Lower leg skin (tissue), 4 donors: Measurements from ENCODE around the gene TSPAN31. TPM values are rescaled to one million over a fixed set of nuclear protein-coding genes. Genes with fewer than 3 reads are reported as not detected.
"Not testable (repeated sequence)": the region's sequence is repeated elsewhere in the genome, so short reads cannot be mapped to it uniquely, and the experiment has no call there.

Experiments used
- DNase-seq, 2 donors: peaks; one replicate each; pipeline ENCODE4 v3.0.0-alpha.2; 2019; ENCODE audit warnings: low spot score in 2 of 2
- H3K4me3 ChIP-seq: fragments of 200-600 bp; sonication (generic); 2 replicates; pipeline ENCODE4 v1.5.1; 2017; ENCODE audit warnings: mild to moderate bottlenecking, low read depth; ENCODE audit not compliant: poor library complexity, severe bottlenecking
- CTCF ChIP-seq, 3 donors: fragments of 450-650 bp; IDR thresholded peaks; one replicate each; pipeline ENCODE4 v1.5.1; 2016; ENCODE audit warnings: antibody characterized with exemption in 3 of 3, mild to moderate bottlenecking in 3 of 3, moderate library complexity in 2 of 3
- POLR2A ChIP-seq, 2 donors: fragments of 450-650 bp; IDR thresholded peaks; one replicate each; pipeline ENCODE4 v1.6.1; 2016 to 2017; ENCODE audit warnings: antibody characterized with exemption in 2 of 2, mild to moderate bottlenecking in 1 of 2, moderate library complexity in 1 of 2
- WGBS, 2 donors: methylation state at CpG; one replicate each; pipeline ENCODE4 v1.1.5; 2018; 5-methylcytosine and 5-hydroxymethylcytosine counted together
- intact Hi-C: fragments of 100-400 bp; cut with DNase I; formaldehyde crosslinking; loops from one replicate; pipeline ENCODE4 v1.15.0; 2023; ENCODE audit warnings: low total_unique reads
- total RNA-seq, 4 donors: library from RNA; depleted of rRNA; stranded (reverse); fragments of >200 nt; gene quantifications; one replicate each; pipeline ENCODE4 v1.1.0, GENCODE V29; 2016

The TSPAN31 gene
- total RNA-seq, 4 donors from 2014 or later, result 44.9 to 76.4 (median 54.7) TPM

- intact Hi-C loops, result no loop called here
- TF ChIP-seq POLR2A (IDR thresholded peaks at IDR 0.05) (no peak), CTCF (IDR thresholded peaks at IDR 0.05) (no peak)
- 82 to 91% methylated on average over 3 of the region's 3 CpGs for WGBS, 2 donors
- no peak for DNase-seq
- no peak overlapping the region for H3K4me3 ChIP-seq
Measured at GRCh38 chr12:57707250-57707649, 37.6 kb upstream of the TSPAN31 start.

GRCh38 chr12:57708296-57708695 lies 36.5 kb upstream of the TSPAN31 start:
- H3K4me3 ChIP-seq, result no peak overlapping the region
- DNase-seq, result no peak
- 94 to 100% methylated on average over 2 of the region's 2 CpGs for WGBS, 2 donors
- intact Hi-C loops, result no loop called here
- TF ChIP-seq POLR2A (IDR thresholded peaks at IDR 0.05) (no peak), CTCF (IDR thresholded peaks at IDR 0.05) (no peak)

DNA sequence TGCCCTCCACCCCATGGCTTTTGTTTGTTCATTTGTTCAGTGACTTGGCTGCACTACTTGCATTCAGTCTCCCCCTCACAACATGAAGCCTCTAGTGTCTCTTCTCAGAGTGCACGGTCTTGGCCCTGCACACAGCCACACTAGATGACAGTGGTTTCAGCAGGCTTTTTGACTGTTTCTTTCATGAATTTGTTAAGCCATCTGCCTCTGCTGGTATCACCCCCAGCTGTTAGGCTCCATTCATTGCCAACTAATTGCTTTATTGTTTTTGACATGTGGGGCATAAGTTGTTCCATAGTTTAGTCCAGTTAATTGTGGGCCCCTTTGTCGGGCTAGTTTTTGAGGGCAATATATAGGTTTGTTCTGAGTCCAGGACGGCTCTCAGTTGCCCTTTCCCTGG lies 32.1 kb upstream of the TSPAN31 start:
- intact Hi-C loops, result no loop called here
- 91 to 96% methylated on average over 3 of the region's 3 CpGs for WGBS, 2 donors

GRCh38 chr12:57713209-57713608 lies 31.6 kb upstream of the TSPAN31 start:
- no peak for TF ChIP-seq CTCF (IDR thresholded peaks at IDR 0.05)
- no peak for TF ChIP-seq POLR2A (IDR thresholded peaks at IDR 0.05)
- intact Hi-C loops, result no loop called here
- DNase-seq, result no peak
- WGBS, 2 donors, result 81 to 93% methylated on average over 5 of the region's 5 CpGs
- no peak overlapping the region for H3K4me3 ChIP-seq

More for the DNA sequence above, 32.1 kb upstream of the TSPAN31 start:
- no peak overlapping the region for H3K4me3 ChIP-seq
- DNase-seq, result no peak
- TF ChIP-seq POLR2A (IDR thresholded peaks at IDR 0.05) (no peak), CTCF (IDR thresholded peaks at IDR 0.05) (no peak)

- WGBS, 2 donors, result 94 to 96% methylated on average over 6 of the region's 6 CpGs
- intact Hi-C loops, H3K4me3 ChIP-seq, DNase-seq: not testable (repeated sequence)
Measured at GRCh38 chr12:57715036-57715748, 29.6 kb upstream of the TSPAN31 start.

- 96% methylated on average over 12 of the region's 12 CpGs for WGBS, 2 donors
- DNase-seq, result peak in 1 of 2 donors; percentile 64
- TF ChIP-seq CTCF (IDR thresholded peaks at IDR 0.05) (no peak), POLR2A (IDR thresholded peaks at IDR 0.05) (no peak)
- no peak overlapping the region for H3K4me3 ChIP-seq
- intact Hi-C loops, result no loop called here
Measured at GRCh38 chr12:57715786-57716185, 29.1 kb upstream of the TSPAN31 start.
